CD4-positive, alpha-beta T cell (primary cell): ENCODE data around the gene GBP6. TPM values are rescaled to one million over a fixed set of nuclear protein-coding genes. Genes with fewer than 3 reads are reported as not detected.

ENCODE experiments used
- ATAC-seq: fragments of 200-7000 bp; cut with Tn5 transposase; one replicate; pipeline ENCODE4 v1.10.0; 2022; ENCODE audit warnings: mild to moderate bottlenecking; ENCODE audit not compliant: poor library complexity
- CTCF ChIA-PET: fragments of 350-600 bp; sonication (Branson Sonifier 250); formaldehyde crosslinking; loops from one replicate; lab custom pipeline; 2021; ENCODE audit warnings: antibody characterized with exemption, inconsistent platforms; lab: Charles Lee
- POLR2A ChIA-PET: fragments of 350-600 bp; sonication (Branson Sonifier 250); formaldehyde crosslinking; loops from one replicate; lab custom pipeline; 2021; ENCODE audit warnings: antibody characterized with exemption, inconsistent platforms; lab: Charles Lee
- DNase-seq, 14 experiments: peaks; one replicate each; pipeline ENCODE4 v3.0.0-alpha.2; 2013 to 2020; ENCODE audit warnings: mixed read lengths in 2 of 14
- H3K27ac ChIP-seq, 2 donors: one replicate each; pipeline versions ENCODE4 v1.5.1 to v1.7.0; 2013; ENCODE audit warnings: low read length in 2 of 2, low read depth in 1 of 2, mild to moderate bottlenecking in 1 of 2
- H3K27me3 ChIP-seq, 2 experiments: 1 replicate in 1 of 2; 2 replicates in 1 of 2; pipeline versions ENCODE4 v1.6.1 to v1.7.0; 2013; ENCODE audit warnings: low read length in 2 of 2, control low read depth in 1 of 2, mild to moderate bottlenecking in 1 of 2, moderate library complexity in 1 of 2; ENCODE audit not compliant: insufficient read depth in 2 of 2, control insufficient read depth in 1 of 2
- H3K36me3 ChIP-seq: one replicate; pipeline ENCODE4 v1.6.1; 2013; ENCODE audit warnings: low read length, control low read depth; ENCODE audit not compliant: insufficient read depth
- H3K4me1 ChIP-seq: one replicate; pipeline ENCODE4 v1.6.1; 2013; ENCODE audit warnings: low read length, control low read depth; ENCODE audit not compliant: insufficient read depth
- H3K4me3 ChIP-seq: one replicate; pipeline ENCODE4 v1.5.1; 2013; ENCODE audit warnings: mild to moderate bottlenecking, low read length, moderate library complexity
- H3K9me3 ChIP-seq, 2 experiments: 1 replicate in 1 of 2; 2 replicates in 1 of 2; pipeline versions ENCODE4 v1.6.1 to v1.7.0; 2013; ENCODE audit warnings: low read length in 2 of 2, mild to moderate bottlenecking in 2 of 2, control low read depth in 1 of 2, moderate library complexity in 1 of 2; ENCODE audit not compliant: control insufficient read depth in 1 of 2, insufficient read depth in 1 of 2
- H3K27ac Mint-ChIP-seq: one replicate; pipeline ENCODE4 v1.8.0; 2020; ENCODE audit warnings: mixed read lengths
- H3K27me3 Mint-ChIP-seq: one replicate; pipeline ENCODE4 v1.8.0; 2021; ENCODE audit warnings: mixed read lengths
- H3K36me3 Mint-ChIP-seq: one replicate; pipeline ENCODE4 v1.8.0; 2021; ENCODE audit warnings: low read depth, mixed read lengths
- H3K4me1 Mint-ChIP-seq: one replicate; pipeline ENCODE4 v1.8.0; 2021; ENCODE audit warnings: low read depth, mixed read lengths
- H3K4me3 Mint-ChIP-seq: one replicate; pipeline ENCODE4 v1.8.0; 2020; ENCODE audit warnings: mild to moderate bottlenecking, mixed read lengths
- H3K9me3 Mint-ChIP-seq: one replicate; pipeline ENCODE4 v1.8.0; 2020; ENCODE audit warnings: mixed read lengths
- intact Hi-C, 2 experiments: fragments of 100-400 bp; cut with DNase I in 1 of 2; cut with micrococcal nuclease in 1 of 2; formaldehyde crosslinking; loops; one replicate each; pipeline versions ENCODE4 v1.15.1 to v1.9.0; 2023 to 2025; cut with DNase I, micrococcal nuclease
- total RNA-seq, 174 experiments: library from RNA in 2 of 174; stranded (reverse) in 2 of 174; gene quantifications; one replicate each; pipeline ENCODE4 v1.2.3 and lab custom pipeline; 2021 to 2026
- TF ChIP-seq, protein P1 (sequence below): fragments of 200-600 bp; IDR thresholded peaks from one replicate; pipeline ENCODE4 v1.8.0; 2022; ENCODE audit warnings: antibody characterized with exemption, mild to moderate bottlenecking

GBP6 gene
- total RNA-seq, 2 experiments from 2014 or later = 0.08 TPM; not detected in 1

DNA sequence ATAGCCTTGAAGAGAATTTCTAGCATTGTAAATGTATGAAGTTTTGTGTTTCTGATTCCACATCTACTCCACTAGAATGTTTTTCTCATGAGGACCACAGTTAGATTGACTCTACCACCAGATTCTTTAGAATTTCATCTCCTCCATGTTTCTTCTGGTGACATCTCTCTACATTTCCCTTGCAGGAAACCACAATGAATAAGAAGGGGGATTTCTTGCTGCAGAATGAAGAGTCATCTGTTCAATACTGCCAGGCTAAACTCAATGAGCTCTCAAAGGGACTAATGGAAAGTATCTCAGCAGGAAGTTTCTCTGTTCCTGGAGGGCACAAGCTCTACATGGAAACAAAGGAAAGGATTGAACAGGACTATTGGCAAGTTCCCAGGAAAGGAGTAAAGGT is 18.6 kb downstream of the GBP6 start:
- H3K27me3 ChIP-seq = no peaks in the 10 kb centered on the region
- intact Hi-C loops = no loop called here
- ChIA-PET POLR2A (no interaction called here), CTCF (no interaction called here)
- H3K9me3 Mint-ChIP-seq = no peaks in the 10 kb centered on the region
- TF ChIP-seq, protein P1, sequence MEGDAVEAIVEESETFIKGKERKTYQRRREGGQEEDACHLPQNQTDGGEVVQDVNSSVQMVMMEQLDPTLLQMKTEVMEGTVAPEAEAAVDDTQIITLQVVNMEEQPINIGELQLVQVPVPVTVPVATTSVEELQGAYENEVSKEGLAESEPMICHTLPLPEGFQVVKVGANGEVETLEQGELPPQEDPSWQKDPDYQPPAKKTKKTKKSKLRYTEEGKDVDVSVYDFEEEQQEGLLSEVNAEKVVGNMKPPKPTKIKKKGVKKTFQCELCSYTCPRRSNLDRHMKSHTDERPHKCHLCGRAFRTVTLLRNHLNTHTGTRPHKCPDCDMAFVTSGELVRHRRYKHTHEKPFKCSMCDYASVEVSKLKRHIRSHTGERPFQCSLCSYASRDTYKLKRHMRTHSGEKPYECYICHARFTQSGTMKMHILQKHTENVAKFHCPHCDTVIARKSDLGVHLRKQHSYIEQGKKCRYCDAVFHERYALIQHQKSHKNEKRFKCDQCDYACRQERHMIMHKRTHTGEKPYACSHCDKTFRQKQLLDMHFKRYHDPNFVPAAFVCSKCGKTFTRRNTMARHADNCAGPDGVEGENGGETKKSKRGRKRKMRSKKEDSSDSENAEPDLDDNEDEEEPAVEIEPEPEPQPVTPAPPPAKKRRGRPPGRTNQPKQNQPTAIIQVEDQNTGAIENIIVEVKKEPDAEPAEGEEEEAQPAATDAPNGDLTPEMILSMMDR = no peak
- H3K36me3 ChIP-seq = no peaks in the 10 kb centered on the region
- no peaks in the 10 kb centered on the region for H3K9me3 ChIP-seq
- no peak for DNase-seq
- H3K27me3 Mint-ChIP-seq = no peaks in the 10 kb centered on the region
- no peak overlapping the region for H3K4me3 Mint-ChIP-seq
- H3K4me1 ChIP-seq = no peaks in the 10 kb centered on the region
- ATAC-seq = no peak
- no peak overlapping the region for H3K27ac ChIP-seq
- H3K36me3 Mint-ChIP-seq = no peaks in the 10 kb centered on the region
- H3K27ac Mint-ChIP-seq = no peak overlapping the region
- no peak overlapping the region for H3K4me3 ChIP-seq
- no peaks in the 10 kb centered on the region for H3K4me1 Mint-ChIP-seq

DNA sequence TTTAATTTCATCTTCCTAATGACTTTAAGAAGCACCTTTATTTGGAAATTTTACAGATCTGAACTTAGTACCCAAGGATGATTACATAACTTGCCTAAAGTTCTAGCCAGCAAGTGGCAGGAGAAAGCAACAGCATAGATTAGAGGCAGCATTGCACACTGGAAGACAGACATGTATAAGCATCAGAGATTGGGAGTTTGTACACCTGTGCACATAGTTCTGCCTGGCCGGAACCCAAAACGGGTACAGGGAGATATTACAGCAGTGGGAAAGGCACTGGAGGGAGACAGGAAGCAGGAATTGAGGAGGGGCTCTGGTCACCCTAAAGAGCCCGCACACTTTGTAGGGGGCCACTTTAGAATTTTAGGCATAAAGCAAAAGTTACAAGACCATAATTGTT is 19.3 kb downstream of the GBP6 start:
- Mint-ChIP-seq H3K36me3 (no peaks in the 10 kb centered on the region), H3K27me3 (no peaks in the 10 kb centered on the region), H3K4me1 (no peaks in the 10 kb centered on the region), H3K27ac (no peak overlapping the region), H3K9me3 (no peaks in the 10 kb centered on the region), H3K4me3 (no peak overlapping the region)
- ChIA-PET POLR2A (no interaction called here), CTCF (no interaction called here)
- TF ChIP-seq, protein P1 = no peak
- Histone ChIP-seq H3K27ac (no peak overlapping the region), H3K27me3 (no peaks in the 10 kb centered on the region), H3K4me1 (no peaks in the 10 kb centered on the region), H3K4me3 (no peak overlapping the region), H3K9me3 (no peaks in the 10 kb centered on the region), H3K36me3 (no peaks in the 10 kb centered on the region)
- ATAC-seq (no peak), DNase-seq (no peak)
- intact Hi-C loops = no loop called here

DNA sequence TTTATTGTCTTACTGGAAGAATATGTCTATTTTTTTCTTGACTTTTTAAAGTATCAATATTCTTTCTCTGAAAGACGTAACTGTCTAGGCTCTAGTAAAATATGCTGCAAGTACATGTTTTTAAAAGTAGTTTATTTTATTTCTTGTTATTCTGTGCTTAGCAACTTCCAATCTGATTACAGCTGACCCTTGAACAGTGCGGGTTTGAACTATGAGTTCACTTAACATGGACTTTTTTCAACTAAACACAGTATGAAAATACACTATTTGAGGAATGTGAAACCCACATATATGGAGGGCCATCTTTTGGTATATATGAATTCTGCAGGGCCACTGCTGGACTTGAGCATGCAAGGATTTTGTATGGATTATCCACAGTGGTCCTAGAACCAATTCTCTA is 26.8 kb downstream of the GBP6 start:
- H3K36me3 Mint-ChIP-seq = no peaks in the 10 kb centered on the region
- Histone ChIP-seq H3K36me3 (no peaks in the 10 kb centered on the region), H3K4me1 (no peaks in the 10 kb centered on the region), H3K4me3 (no peak overlapping the region), H3K27me3 (no peaks in the 10 kb centered on the region), H3K27ac (no peak overlapping the region), H3K9me3 (peaks cover 3 to 8% of the 10 kb centered on the region in 2 experiments)
- peaks cover 5% of the 10 kb centered on the region for H3K9me3 Mint-ChIP-seq
- no peak for DNase-seq
- no peak overlapping the region for H3K4me3 Mint-ChIP-seq
- H3K4me1 Mint-ChIP-seq = no peaks in the 10 kb centered on the region
- TF ChIP-seq, protein P1 = no peak
- ATAC-seq = no peak
- H3K27me3 Mint-ChIP-seq = no peaks in the 10 kb centered on the region
- ChIA-PET CTCF (no interaction called here), POLR2A (no interaction called here)
- no peak overlapping the region for H3K27ac Mint-ChIP-seq
- intact Hi-C loops = no loop called here
